ENCODE measurements around the gene WDFY4.

WDFY4 gene

GRCh38 chr10:49024484-49024883, 339.8 kb downstream of the WDFY4 start:
- Histone ChIP-seq H3K4me1 (ENCODE audit: control insufficient read depth in 5 of 5, insufficient read depth in 5 of 5, low read length in 5 of 5) (peaks cover 8 to 17% (median 15%) of the 10 kb centered on the region in 5 donors), H3K4me3 (ENCODE audit: low read depth in 1 of 5, low read length in 5 of 5) (no peak overlapping the region), H3K27ac (ENCODE audit: low read depth, low read length) (peak overlapping the region; percentile 98), H3K27me3 (ENCODE audit: control insufficient read depth in 5 of 5, insufficient read depth in 4 of 5, low read length in 5 of 5) (no peaks in the 10 kb centered on the region), H3K9ac (ENCODE audit: low read length in 5 of 5) (peak overlapping the region in 2 of 5 donors; percentile 25 to 34), H3K9me3 (ENCODE audit: control insufficient read depth in 5 of 5, low read length in 5 of 5) (no peaks in the 10 kb centered on the region), H3K36me3 (ENCODE audit: control insufficient read depth in 5 of 5, insufficient read depth in 5 of 5, low read length in 5 of 5) (peaks cover 0 to 9% (median 6%) of the 10 kb centered on the region in 5 donors)

- Histone ChIP-seq H3K27me3 (ENCODE audit: control insufficient read depth in 5 of 5, insufficient read depth in 4 of 5, low read length in 5 of 5) (no peaks in the 10 kb centered on the region), H3K4me3 (ENCODE audit: low read depth in 1 of 5, low read length in 5 of 5) (no peak overlapping the region), H3K9me3 (ENCODE audit: control insufficient read depth in 5 of 5, low read length in 5 of 5) (no peaks in the 10 kb centered on the region), H3K9ac (ENCODE audit: low read length in 5 of 5) (no peak overlapping the region), H3K36me3 (ENCODE audit: control insufficient read depth in 5 of 5, insufficient read depth in 5 of 5, low read length in 5 of 5) (peaks cover 0 to 15% (median 6%) of the 10 kb centered on the region in 5 donors), H3K4me1 (ENCODE audit: control insufficient read depth in 5 of 5, insufficient read depth in 5 of 5, low read length in 5 of 5) (peaks cover 8 to 17% (median 15%) of the 10 kb centered on the region in 5 donors), H3K27ac (ENCODE audit: low read depth, low read length) (peak overlapping the region; percentile 98)
Measured at GRCh38 chr10:49025347-49025983, 340.8 kb downstream of the WDFY4 start.

- H3K9me3 ChIP-seq (ENCODE audit: control insufficient read depth in 5 of 5, low read length in 5 of 5): no peaks in the 10 kb centered on the region
- no peak overlapping the region for H3K27ac ChIP-seq (ENCODE audit: low read depth, low read length)
- no peak overlapping the region for H3K9ac ChIP-seq (ENCODE audit: low read length in 5 of 5)
- H3K27me3 ChIP-seq (ENCODE audit: control insufficient read depth in 5 of 5, insufficient read depth in 4 of 5, low read length in 5 of 5): no peaks in the 10 kb centered on the region
- H3K36me3 ChIP-seq (ENCODE audit: control insufficient read depth in 5 of 5, insufficient read depth in 5 of 5, low read length in 5 of 5): peaks cover 6 to 27% (median 9%) of the 10 kb centered on the region in 5 donors
- peaks cover 6 to 10% (median 9%) of the 10 kb centered on the region in 5 donors for H3K4me1 ChIP-seq (ENCODE audit: control insufficient read depth in 5 of 5, insufficient read depth in 5 of 5, low read length in 5 of 5)
- no peak overlapping the region for H3K4me3 ChIP-seq (ENCODE audit: low read depth in 1 of 5, low read length in 5 of 5)
Measured at GRCh38 chr10:49028639-49029038, 344.0 kb downstream of the WDFY4 start.

GRCh38 chr10:49029666-49030065, 345.0 kb downstream of the WDFY4 start:
- Histone ChIP-seq H3K9ac (ENCODE audit: low read length in 5 of 5) (no peak overlapping the region), H3K36me3 (ENCODE audit: control insufficient read depth in 5 of 5, insufficient read depth in 5 of 5, low read length in 5 of 5) (peaks cover 6 to 27% (median 9%) of the 10 kb centered on the region in 5 donors), H3K27me3 (ENCODE audit: control insufficient read depth in 5 of 5, insufficient read depth in 4 of 5, low read length in 5 of 5) (no peaks in the 10 kb centered on the region), H3K27ac (ENCODE audit: low read depth, low read length) (no peak overlapping the region), H3K4me1 (ENCODE audit: control insufficient read depth in 5 of 5, insufficient read depth in 5 of 5, low read length in 5 of 5) (peaks cover 0 to under 1% (median 0%) of the 10 kb centered on the region in 5 donors), H3K9me3 (ENCODE audit: control insufficient read depth in 5 of 5, low read length in 5 of 5) (no peaks in the 10 kb centered on the region), H3K4me3 (ENCODE audit: low read depth in 1 of 5, low read length in 5 of 5) (no peak overlapping the region)
